Nephron (organoid): ENCODE results near the gene ZNF263.

Experiments
- H3K27ac Mint-ChIP-seq, 3 experiments: 2 replicates each; pipeline ENCODE4 v1.8.0; 2020; ENCODE audit warnings: mixed read lengths in 3 of 3, mild to moderate bottlenecking in 2 of 3, moderate library complexity in 1 of 3
- H3K27me3 Mint-ChIP-seq: 2 replicates; pipeline ENCODE4 v1.8.0; 2021; ENCODE audit warnings: low read depth, mild to moderate bottlenecking, moderate library complexity, mixed read lengths
- H3K36me3 Mint-ChIP-seq: 2 replicates; pipeline ENCODE4 v1.8.0; 2020; ENCODE audit warnings: low read depth, mixed read lengths
- H3K4me1 Mint-ChIP-seq: 2 replicates; pipeline ENCODE4 v1.8.0; 2020; ENCODE audit warnings: mixed read lengths
- H3K4me3 Mint-ChIP-seq, 3 experiments: 2 replicates each; pipeline ENCODE4 v1.8.0; 2020; ENCODE audit warnings: mild to moderate bottlenecking in 3 of 3, mixed read lengths in 3 of 3, moderate library complexity in 2 of 3
- H3K9me3 Mint-ChIP-seq: 2 replicates; pipeline ENCODE4 v1.8.0; 2020; ENCODE audit warnings: mixed read lengths
- TF ChIP-seq, protein P1 (sequence below), 3 experiments: fragments of 200-600 bp; sonication (generic); IDR thresholded peaks; one replicate each; pipeline ENCODE4 v1.5.0; 2021; ENCODE audit warnings: antibody characterized with exemption in 3 of 3; ENCODE audit not compliant: unreplicated experiment in 3 of 3

ZNF263 gene

DNA sequence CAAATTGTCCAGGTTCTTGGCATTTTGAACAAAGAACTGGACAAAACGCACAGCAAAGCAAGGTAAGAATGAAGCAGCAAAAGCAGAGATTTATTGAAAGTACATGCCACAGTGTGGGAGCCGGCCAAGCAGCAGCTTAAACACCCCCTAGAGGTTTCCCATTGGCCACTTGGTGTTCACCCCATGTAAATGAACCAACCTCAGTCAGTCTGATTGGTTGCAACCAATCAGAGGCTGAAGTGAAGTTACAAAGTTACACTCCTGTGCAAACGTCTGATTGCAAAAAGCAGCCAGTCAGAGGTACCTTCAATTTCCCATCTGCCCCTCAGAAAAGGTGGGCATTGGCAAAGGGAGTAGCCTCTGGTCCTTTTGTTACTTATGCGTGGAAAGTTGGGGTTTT, 8.8 kb upstream of the ZNF263 start:
- peaks cover 14% of the 10 kb centered on the region for H3K27me3 Mint-ChIP-seq
- TF ChIP-seq, protein P1, sequence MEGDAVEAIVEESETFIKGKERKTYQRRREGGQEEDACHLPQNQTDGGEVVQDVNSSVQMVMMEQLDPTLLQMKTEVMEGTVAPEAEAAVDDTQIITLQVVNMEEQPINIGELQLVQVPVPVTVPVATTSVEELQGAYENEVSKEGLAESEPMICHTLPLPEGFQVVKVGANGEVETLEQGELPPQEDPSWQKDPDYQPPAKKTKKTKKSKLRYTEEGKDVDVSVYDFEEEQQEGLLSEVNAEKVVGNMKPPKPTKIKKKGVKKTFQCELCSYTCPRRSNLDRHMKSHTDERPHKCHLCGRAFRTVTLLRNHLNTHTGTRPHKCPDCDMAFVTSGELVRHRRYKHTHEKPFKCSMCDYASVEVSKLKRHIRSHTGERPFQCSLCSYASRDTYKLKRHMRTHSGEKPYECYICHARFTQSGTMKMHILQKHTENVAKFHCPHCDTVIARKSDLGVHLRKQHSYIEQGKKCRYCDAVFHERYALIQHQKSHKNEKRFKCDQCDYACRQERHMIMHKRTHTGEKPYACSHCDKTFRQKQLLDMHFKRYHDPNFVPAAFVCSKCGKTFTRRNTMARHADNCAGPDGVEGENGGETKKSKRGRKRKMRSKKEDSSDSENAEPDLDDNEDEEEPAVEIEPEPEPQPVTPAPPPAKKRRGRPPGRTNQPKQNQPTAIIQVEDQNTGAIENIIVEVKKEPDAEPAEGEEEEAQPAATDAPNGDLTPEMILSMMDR (IDR thresholded peaks at IDR 0.05; ENCODE audit: unreplicated experiment in 3 of 3): no peak

DNA sequence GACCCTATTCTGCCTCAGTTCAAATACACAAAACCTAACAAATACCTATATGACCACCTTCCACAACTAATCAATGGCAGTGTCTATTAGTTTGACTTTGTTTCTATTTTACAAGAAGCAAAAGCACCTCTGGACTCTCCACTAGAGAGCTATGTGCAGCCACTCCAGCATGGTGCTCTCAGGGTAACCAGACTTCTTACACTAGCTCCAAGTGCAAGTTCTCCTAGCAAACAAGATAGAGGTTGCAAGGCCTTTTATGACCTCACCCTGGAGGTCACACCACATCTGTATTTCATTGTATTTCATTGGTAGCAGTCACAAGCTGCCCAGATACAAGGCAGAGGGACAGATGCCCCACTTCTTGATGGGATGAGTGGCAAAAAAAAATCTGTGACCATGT, 8.3 kb upstream of the ZNF263 start:
- Mint-ChIP-seq H3K27ac (no peak overlapping the region), H3K27me3 (peaks cover 14% of the 10 kb centered on the region), H3K36me3 (no peaks in the 10 kb centered on the region), H3K4me1 (no peaks in the 10 kb centered on the region), H3K9me3 (peaks cover 1% of the 10 kb centered on the region), H3K4me3 (no peak overlapping the region)
- TF ChIP-seq, protein P1 (IDR thresholded peaks at IDR 0.05; ENCODE audit: unreplicated experiment in 3 of 3): no peak

More for the DNA sequence above, 8.8 kb upstream of the ZNF263 start:
- H3K4me1 Mint-ChIP-seq: no peaks in the 10 kb centered on the region
- H3K9me3 Mint-ChIP-seq: peaks cover 2% of the 10 kb centered on the region
- H3K27ac Mint-ChIP-seq: no peak overlapping the region
- H3K4me3 Mint-ChIP-seq: no peak overlapping the region
- no peaks in the 10 kb centered on the region for H3K36me3 Mint-ChIP-seq

DNA sequence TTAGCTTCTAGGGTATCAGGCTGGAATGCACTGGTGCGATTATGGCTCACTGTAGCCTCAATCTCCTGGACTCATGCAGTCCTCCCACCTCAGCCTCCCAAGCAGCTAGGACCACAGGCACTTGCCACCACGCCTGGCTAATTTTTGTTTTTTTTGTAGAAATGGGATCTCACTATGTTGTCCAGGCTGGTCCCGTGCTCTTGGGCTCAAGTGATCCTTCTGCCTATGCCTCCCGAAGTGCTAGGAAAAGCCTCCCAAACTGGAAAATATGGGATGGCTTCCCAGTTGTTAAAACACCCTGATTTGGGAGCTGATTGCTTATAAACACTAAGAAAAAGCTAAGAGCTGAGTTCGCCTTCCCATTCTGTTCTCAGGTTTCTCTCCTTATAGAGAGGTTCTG, 6.6 kb upstream of the ZNF263 start:
- Mint-ChIP-seq H3K27ac (no peak overlapping the region), H3K36me3 (no peaks in the 10 kb centered on the region), H3K9me3 (no peaks in the 10 kb centered on the region), H3K27me3 (peaks cover 14% of the 10 kb centered on the region), H3K4me1 (no peaks in the 10 kb centered on the region), H3K4me3 (no peak overlapping the region)
- TF ChIP-seq, protein P1 (IDR thresholded peaks at IDR 0.05; ENCODE audit: unreplicated experiment in 3 of 3): no peak

DNA sequence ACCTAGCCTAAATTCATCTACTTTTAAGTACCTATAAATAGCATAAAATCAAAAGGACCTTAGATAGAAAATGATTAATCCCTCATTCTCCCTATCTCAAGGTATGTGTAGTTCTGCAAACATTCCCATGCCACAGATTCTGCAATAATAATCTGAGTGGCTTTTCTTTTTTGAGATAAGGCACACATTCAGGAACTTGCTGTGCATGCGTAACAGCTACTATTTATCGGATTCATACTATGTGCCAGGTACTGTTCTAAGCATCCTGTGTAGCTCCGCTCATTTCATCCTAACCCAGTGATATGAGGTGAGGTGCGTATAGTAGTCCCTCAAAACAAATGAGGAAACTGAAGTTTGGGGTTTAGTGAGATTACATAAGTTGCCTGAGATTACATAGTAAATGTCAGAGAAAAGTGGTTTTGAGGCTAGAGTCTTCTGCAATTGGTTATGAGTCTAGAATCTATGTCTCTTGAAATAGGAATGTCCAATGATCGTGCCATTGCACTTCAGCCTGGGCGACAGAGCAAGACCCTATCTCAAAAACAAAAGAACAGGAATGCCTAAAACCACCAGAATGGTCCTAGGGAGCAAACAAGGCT, 2.0 kb upstream of the ZNF263 start:
- Mint-ChIP-seq H3K36me3 (peaks cover 30% of the 10 kb centered on the region), H3K27me3 (peaks cover 9% of the 10 kb centered on the region), H3K4me3 (peak overlapping the region; percentile 79 to 99 (median 95)), H3K9me3 (peaks cover 14% of the 10 kb centered on the region), H3K27ac (peak overlapping the region in 2 of 3 experiments; percentile 52 to 99), H3K4me1 (peaks cover 15% of the 10 kb centered on the region)
- TF ChIP-seq, protein P1 (IDR thresholded peaks at IDR 0.05; ENCODE audit: unreplicated experiment in 3 of 3): no peak

DNA sequence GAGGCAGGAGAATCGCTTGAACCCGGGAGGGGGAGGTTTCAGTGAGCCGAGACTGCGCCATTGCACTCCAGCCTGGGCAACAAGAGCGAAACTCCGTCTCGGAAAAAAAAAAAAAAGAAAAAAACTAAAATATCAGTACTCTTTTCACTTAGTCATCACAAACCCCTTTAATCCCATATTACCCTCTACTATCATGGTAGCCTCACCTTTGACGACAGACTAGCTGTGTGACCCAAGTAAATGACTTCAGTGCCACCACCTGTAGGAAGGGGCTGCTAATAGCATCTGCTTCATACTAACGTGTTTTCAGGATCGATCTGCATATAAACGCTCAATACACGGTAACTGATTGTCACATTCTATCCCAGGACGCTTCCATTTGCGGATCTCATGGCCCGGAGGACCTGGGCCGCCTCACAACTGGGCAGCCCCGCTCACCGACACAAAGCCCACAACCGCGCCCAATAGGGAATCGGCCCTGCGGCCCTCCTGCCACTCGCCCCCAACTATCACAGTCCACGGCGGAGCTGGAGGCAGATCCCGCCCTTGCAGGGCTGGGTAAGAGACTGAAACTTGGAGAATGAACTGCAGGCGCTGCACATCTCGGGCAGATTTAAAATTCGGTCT, 1.1 kb upstream of the ZNF263 start:
- H3K4me1 Mint-ChIP-seq: peaks cover 15% of the 10 kb centered on the region
- H3K27me3 Mint-ChIP-seq: peaks cover 4% of the 10 kb centered on the region
- H3K9me3 Mint-ChIP-seq: peaks cover 20% of the 10 kb centered on the region
- H3K36me3 Mint-ChIP-seq: peaks cover 39% of the 10 kb centered on the region
- TF ChIP-seq, protein P1 (IDR thresholded peaks at IDR 0.05; ENCODE audit: unreplicated experiment in 3 of 3): no peak
- peak overlapping the region; percentile 91 to 99 (median 95) for H3K4me3 Mint-ChIP-seq
- H3K27ac Mint-ChIP-seq: peak overlapping the region; percentile 96 to 99 (median 99)
